WTC11 (cell line): ENCODE data around the gene ZNF654. TPM values are rescaled to one million over a fixed set of nuclear protein-coding genes. Genes with fewer than 3 reads are reported as not detected.
"Not testable (repeated sequence)": the region's sequence is repeated elsewhere in the genome, so short reads cannot be mapped to it uniquely, and the experiment has no call there.

ENCODE experiments used
- ATAC-seq: fragments of 200-7000 bp; cut with Tn5 transposase; 2 replicates; pipeline ENCODE4 v1.10.0; 2021; ENCODE audit warnings: mild to moderate bottlenecking, moderate library complexity
- CTCF ChIA-PET: fragments of 300-600 bp; sonication (Branson Sonifier 250); formaldehyde crosslinking; loops from one replicate; lab custom pipeline; 2021; ENCODE audit warnings: antibody characterized with exemption; lab: Charles Lee
- POLR2A ChIA-PET: fragments of 350-600 bp; sonication (Branson Sonifier 250); formaldehyde crosslinking; loops from one replicate; lab custom pipeline; 2021; ENCODE audit warnings: antibody characterized with exemption; lab: Charles Lee
- DNase-seq: peaks from one replicate; pipeline ENCODE4 v3.0.0; 2021; ENCODE audit warnings: low spot score
- H3K27ac Mint-ChIP-seq: 2 replicates; pipeline ENCODE4 v1.8.0; 2021; ENCODE audit warnings: mixed read lengths
- H3K27me3 Mint-ChIP-seq: 2 replicates; pipeline ENCODE4 v1.8.0; 2021; ENCODE audit warnings: low read depth, mild to moderate bottlenecking, moderate library complexity, mixed read lengths
- H3K36me3 Mint-ChIP-seq: 2 replicates; pipeline ENCODE4 v1.8.0; 2021; ENCODE audit warnings: mixed read lengths
- H3K4me1 Mint-ChIP-seq: 2 replicates; pipeline ENCODE4 v1.8.0; 2022; ENCODE audit warnings: mixed read lengths
- H3K4me3 Mint-ChIP-seq: 2 replicates; pipeline ENCODE4 v1.8.0; 2021; ENCODE audit warnings: mild to moderate bottlenecking, moderate library complexity, mixed read lengths
- H3K9me3 Mint-ChIP-seq: 2 replicates; pipeline ENCODE4 v1.8.0; 2021; ENCODE audit warnings: mixed read lengths
- ETV6 ChIP-seq: sonication (generic); formaldehyde crosslinking; IDR thresholded peaks from 2 replicates; pipeline ENCODE4 v1.8.1; 2022; ENCODE audit warnings: mild to moderate bottlenecking, missing genetic modification reagents
- FOXP4 ChIP-seq: sonication (generic); formaldehyde crosslinking; IDR thresholded peaks from 2 replicates; pipeline ENCODE4 v1.8.0; 2022; ENCODE audit warnings: mild to moderate bottlenecking, missing genetic modification reagents
- HMGA2 ChIP-seq: fragments of 250-450 bp; sonication (Bioruptor Pico); IDR thresholded peaks from 2 replicates; pipeline ENCODE4 v1.4.0; 2021; ENCODE audit warnings: mild to moderate bottlenecking, moderate library complexity
- KAT7 ChIP-seq: sonication (generic); formaldehyde crosslinking; IDR thresholded peaks from 2 replicates; pipeline ENCODE4 v1.8.1; 2023; ENCODE audit warnings: missing genetic modification reagents, mild to moderate bottlenecking, borderline replicate concordance
- NFATC4 ChIP-seq: fragments of 250-450 bp; sonication (Bioruptor Pico); IDR thresholded peaks from 2 replicates; pipeline ENCODE4 v1.9.0; 2021; ENCODE audit warnings: mild to moderate bottlenecking
- SOX15 ChIP-seq: fragments of 250-450 bp; sonication (Bioruptor Pico); IDR thresholded peaks from 2 replicates; pipeline ENCODE4 v1.9.0; 2021; ENCODE audit warnings: mild to moderate bottlenecking
- USF1 ChIP-seq: sonication (generic); formaldehyde crosslinking; IDR thresholded peaks from 2 replicates; pipeline ENCODE4 v1.8.0; 2022; ENCODE audit warnings: mild to moderate bottlenecking, missing genetic modification reagents
- ZNF219 ChIP-seq: sonication (generic); formaldehyde crosslinking; IDR thresholded peaks from 2 replicates; pipeline ENCODE4 v1.8.0; 2023; ENCODE audit warnings: missing genetic modification reagents, mild to moderate bottlenecking, borderline replicate concordance
- ZNF232 ChIP-seq: sonication (generic); formaldehyde crosslinking; IDR thresholded peaks from 2 replicates; pipeline ENCODE4 v1.8.0; 2022; ENCODE audit warnings: mild to moderate bottlenecking, missing genetic modification reagents
- ZNF317 ChIP-seq: sonication (generic); formaldehyde crosslinking; IDR thresholded peaks from 2 replicates; pipeline ENCODE4 v1.8.1; 2023; ENCODE audit warnings: low read depth, mild to moderate bottlenecking, moderate library complexity, missing genetic modification reagents, borderline replicate concordance
- total RNA-seq: library from RNA; stranded (reverse); gene quantifications from 3 replicates; pipeline ENCODE4 v1.2.3, GENCODE V29; 2021
- TF ChIP-seq, protein P1 (sequence below): sonication (generic); formaldehyde crosslinking; IDR thresholded peaks from 2 replicates; pipeline ENCODE4 v1.8.1; 2023; ENCODE audit warnings: mild to moderate bottlenecking, missing genetic modification reagents, borderline replicate concordance
- TF ChIP-seq, protein P2 (sequence below): fragments of 250-450 bp; sonication (Bioruptor Pico); IDR thresholded peaks from 2 replicates; pipeline ENCODE4 v1.8.0; 2021; ENCODE audit warnings: mild to moderate bottlenecking
- TF ChIP-seq, protein P3 (sequence below): sonication (generic); formaldehyde crosslinking; IDR thresholded peaks from 2 replicates; pipeline ENCODE4 v1.8.0; 2023; ENCODE audit warnings: missing genetic modification reagents

The ZNF654 gene
- total RNA-seq, 1 experiment from 2014 or later = 7.0 TPM

DNA sequence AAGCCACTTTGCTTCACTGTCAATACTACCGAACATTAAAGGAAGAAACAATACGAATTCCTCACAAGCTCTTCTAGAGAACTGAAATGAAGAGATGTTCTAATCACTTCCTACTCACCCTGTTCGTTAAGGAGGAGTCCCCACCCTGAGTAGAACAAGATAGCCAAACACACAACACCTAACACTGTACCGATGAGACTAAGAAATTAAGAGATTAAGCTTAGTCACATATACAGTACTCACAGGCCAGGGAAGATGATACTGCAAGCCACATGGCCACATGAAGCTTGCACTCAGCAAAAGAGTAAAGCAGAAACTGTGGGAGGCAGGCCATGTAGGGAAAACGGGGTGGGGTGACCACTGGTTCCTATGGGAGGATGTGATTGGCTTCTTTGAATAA lies 48.2 kb upstream of the ZNF654 start (continued):
- no peak for TF ChIP-seq ZNF317 (CRISPR knock-in tag)
- no peak for TF ChIP-seq SOX15 (CRISPR knock-in tag)
- TF ChIP-seq FOXP4 (CRISPR knock-in tag) = no peak
- TF ChIP-seq, protein P1, sequence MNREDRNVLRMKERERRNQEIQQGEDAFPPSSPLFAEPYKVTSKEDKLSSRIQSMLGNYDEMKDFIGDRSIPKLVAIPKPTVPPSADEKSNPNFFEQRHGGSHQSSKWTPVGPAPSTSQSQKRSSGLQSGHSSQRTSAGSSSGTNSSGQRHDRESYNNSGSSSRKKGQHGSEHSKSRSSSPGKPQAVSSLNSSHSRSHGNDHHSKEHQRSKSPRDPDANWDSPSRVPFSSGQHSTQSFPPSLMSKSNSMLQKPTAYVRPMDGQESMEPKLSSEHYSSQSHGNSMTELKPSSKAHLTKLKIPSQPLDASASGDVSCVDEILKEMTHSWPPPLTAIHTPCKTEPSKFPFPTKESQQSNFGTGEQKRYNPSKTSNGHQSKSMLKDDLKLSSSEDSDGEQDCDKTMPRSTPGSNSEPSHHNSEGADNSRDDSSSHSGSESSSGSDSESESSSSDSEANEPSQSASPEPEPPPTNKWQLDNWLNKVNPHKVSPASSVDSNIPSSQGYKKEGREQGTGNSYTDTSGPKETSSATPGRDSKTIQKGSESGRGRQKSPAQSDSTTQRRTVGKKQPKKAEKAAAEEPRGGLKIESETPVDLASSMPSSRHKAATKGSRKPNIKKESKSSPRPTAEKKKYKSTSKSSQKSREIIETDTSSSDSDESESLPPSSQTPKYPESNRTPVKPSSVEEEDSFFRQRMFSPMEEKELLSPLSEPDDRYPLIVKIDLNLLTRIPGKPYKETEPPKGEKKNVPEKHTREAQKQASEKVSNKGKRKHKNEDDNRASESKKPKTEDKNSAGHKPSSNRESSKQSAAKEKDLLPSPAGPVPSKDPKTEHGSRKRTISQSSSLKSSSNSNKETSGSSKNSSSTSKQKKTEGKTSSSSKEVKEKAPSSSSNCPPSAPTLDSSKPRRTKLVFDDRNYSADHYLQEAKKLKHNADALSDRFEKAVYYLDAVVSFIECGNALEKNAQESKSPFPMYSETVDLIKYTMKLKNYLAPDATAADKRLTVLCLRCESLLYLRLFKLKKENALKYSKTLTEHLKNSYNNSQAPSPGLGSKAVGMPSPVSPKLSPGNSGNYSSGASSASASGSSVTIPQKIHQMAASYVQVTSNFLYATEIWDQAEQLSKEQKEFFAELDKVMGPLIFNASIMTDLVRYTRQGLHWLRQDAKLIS = no peak
- no peak for TF ChIP-seq ZNF232 (CRISPR knock-in tag)
- TF ChIP-seq ZNF219 = no peak
- TF ChIP-seq USF1 (CRISPR knock-in tag) = no peak
- no peak for TF ChIP-seq NFATC4 (CRISPR knock-in tag)
- no peak for TF ChIP-seq ETV6
- no peak for TF ChIP-seq KAT7 (CRISPR knock-in tag)
- TF ChIP-seq, protein P2, sequence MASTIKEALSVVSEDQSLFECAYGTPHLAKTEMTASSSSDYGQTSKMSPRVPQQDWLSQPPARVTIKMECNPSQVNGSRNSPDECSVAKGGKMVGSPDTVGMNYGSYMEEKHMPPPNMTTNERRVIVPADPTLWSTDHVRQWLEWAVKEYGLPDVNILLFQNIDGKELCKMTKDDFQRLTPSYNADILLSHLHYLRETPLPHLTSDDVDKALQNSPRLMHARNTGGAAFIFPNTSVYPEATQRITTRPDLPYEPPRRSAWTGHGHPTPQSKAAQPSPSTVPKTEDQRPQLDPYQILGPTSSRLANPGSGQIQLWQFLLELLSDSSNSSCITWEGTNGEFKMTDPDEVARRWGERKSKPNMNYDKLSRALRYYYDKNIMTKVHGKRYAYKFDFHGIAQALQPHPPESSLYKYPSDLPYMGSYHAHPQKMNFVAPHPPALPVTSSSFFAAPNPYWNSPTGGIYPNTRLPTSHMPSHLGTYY (CRISPR knock-in tag) = no peak

- TF ChIP-seq SOX15 (CRISPR knock-in tag) = no peak
- TF ChIP-seq, protein P3, sequence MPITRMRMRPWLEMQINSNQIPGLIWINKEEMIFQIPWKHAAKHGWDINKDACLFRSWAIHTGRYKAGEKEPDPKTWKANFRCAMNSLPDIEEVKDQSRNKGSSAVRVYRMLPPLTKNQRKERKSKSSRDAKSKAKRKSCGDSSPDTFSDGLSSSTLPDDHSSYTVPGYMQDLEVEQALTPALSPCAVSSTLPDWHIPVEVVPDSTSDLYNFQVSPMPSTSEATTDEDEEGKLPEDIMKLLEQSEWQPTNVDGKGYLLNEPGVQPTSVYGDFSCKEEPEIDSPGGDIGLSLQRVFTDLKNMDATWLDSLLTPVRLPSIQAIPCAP (CRISPR knock-in tag) = no peak
- TF ChIP-seq HMGA2 (CRISPR knock-in tag) = no peak
- H3K4me1 Mint-ChIP-seq = no peaks in the 10 kb centered on the region
- peaks cover 7% of the 10 kb centered on the region for H3K36me3 Mint-ChIP-seq
- no peaks in the 10 kb centered on the region for H3K27me3 Mint-ChIP-seq
- H3K27ac Mint-ChIP-seq = no peak overlapping the region
- peaks cover 20% of the 10 kb centered on the region for H3K9me3 Mint-ChIP-seq
- POLR2A ChIA-PET = no interaction called here
- no peak for DNase-seq
- no peak overlapping the region for H3K4me3 Mint-ChIP-seq
- CTCF ChIA-PET = no interaction called here
- no peak for ATAC-seq
Measured at GRCh38 chr3:88013592-88013991, 45.5 kb upstream of the ZNF654 start.

DNA sequence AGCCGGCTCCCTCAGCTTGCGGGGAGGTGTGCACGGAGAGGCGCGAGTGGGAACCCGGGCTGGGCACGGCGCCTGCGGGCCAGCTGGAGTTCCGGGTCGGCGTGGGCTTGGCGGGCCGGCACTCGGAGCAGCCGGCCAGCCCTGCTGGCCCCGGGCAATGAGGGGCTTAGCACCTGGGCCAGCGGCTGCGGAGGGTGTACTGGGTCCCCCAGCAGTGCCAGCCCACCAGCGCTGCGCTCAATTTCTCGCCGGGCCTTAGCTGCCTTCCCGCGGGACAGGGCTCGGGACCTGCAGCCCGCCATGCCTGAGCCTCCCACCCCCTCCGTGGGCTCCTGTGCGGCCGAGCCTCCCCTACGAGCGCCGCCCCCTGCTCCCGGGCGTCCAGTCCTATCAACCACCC lies 43.4 kb upstream of the ZNF654 start:
- H3K36me3 Mint-ChIP-seq, DNase-seq, H3K27ac Mint-ChIP-seq, H3K4me1 Mint-ChIP-seq, H3K27me3 Mint-ChIP-seq, H3K4me3 Mint-ChIP-seq, POLR2A ChIA-PET, ATAC-seq: not testable (repeated sequence)
- CTCF ChIA-PET = interaction anchor here (0.6 kb wide), 1 partner anchor 369 kb away, joined by 3 read pairs; no protein-coding TSS in a partner anchor
- peaks cover 20% of the 10 kb centered on the region for H3K9me3 Mint-ChIP-seq
